Suprapubic skin (tissue), 3 donors: ENCODE results near the gene POLG2.

Source experiments
- EP300 ChIP-seq: sonication (generic); formaldehyde crosslinking; IDR thresholded peaks from one replicate; pipeline ENCODE4 v1.6.1; 2017; ENCODE audit warnings: antibody characterized with exemption
- TF ChIP-seq, protein P1 (sequence below), 2 donors: fragments of 200-600 bp in 1 of 2; fragments of 450-650 bp in 1 of 2; sonication (generic) in 1 of 2; IDR thresholded peaks; one replicate each; pipeline ENCODE4 v1.5.1; 2016 to 2019; ENCODE audit warnings: antibody characterized with exemption in 2 of 2, mild to moderate bottlenecking in 1 of 2, moderate library complexity in 1 of 2

DNA sequence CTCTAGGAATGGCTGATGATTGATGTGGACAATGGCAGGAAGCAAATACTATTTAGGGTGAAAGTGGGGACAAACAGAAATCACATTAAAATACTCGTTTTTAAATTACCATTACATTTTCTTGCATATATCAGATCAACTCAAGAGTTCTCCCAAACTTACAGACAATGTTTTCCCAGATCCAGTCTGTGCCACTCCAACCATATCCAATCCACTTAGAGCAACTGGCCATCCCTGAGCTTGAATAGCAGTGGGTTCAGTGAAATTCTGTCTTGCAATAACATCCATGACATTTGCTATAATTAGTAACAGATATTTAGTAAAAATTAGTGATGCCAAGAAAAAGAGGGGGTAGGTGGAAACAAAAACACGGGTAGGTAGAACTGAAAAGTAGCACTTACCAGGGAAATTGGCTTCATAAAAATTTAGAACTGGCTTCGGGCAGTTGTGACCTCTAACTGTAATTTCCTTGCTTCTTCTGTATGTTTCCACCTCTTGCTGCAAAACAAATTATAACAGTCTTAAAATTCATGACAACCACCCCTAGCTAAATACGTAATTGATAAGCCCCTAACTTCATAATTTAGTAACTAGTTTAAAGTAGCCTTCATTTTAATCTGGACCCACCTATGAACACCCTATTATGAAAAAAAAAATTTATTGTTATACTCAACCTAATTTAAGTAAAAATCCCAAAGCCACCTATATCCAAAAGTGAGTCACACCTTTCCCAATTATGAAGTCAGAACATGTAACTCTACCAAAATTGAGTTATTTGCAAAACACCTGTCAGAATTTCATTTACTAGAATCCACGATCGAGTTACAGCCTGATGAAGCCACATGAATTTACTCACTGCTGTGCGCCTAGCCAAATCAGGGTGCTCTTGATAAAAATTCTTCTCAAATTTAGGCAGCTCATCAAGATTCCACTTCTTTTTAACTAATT lies 7.2 kb upstream of the POLG2 start:
- TF ChIP-seq, protein P1, sequence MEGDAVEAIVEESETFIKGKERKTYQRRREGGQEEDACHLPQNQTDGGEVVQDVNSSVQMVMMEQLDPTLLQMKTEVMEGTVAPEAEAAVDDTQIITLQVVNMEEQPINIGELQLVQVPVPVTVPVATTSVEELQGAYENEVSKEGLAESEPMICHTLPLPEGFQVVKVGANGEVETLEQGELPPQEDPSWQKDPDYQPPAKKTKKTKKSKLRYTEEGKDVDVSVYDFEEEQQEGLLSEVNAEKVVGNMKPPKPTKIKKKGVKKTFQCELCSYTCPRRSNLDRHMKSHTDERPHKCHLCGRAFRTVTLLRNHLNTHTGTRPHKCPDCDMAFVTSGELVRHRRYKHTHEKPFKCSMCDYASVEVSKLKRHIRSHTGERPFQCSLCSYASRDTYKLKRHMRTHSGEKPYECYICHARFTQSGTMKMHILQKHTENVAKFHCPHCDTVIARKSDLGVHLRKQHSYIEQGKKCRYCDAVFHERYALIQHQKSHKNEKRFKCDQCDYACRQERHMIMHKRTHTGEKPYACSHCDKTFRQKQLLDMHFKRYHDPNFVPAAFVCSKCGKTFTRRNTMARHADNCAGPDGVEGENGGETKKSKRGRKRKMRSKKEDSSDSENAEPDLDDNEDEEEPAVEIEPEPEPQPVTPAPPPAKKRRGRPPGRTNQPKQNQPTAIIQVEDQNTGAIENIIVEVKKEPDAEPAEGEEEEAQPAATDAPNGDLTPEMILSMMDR (IDR thresholded peaks at IDR 0.05): no peak
- no peak for TF ChIP-seq EP300
